ENCODE data around the gene KMT5B.

KMT5B gene

DNA sequence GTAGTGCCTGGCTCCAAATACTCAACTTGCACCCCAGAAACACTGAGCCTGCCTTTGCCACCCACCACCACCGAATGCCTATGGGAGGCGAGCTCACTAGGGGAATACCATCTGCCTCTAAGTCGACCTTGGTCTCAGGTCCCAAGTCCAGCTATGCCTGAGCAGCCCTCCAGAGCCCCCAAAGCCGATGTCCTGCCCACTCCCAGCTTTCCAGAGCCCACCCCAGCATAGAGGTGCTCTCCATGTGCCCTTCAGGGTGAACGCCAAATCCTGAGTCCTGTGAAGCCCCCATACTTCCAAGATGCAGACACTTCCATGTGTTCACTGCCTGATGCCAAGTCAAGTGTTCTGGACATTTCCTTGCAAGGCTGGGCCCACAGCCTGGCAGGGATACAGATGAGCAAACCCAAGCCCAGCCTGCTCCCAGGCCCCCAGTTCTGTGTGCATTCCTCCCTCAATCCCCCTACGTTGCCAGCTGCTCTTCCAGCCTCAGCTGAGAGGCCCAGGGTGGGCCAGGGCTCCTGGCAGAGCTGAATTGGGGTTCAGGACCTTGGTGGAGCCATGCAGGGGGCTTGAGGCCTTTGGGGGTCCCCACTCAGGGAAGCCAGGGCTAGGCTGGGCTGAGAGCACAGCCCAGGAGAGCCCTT is 2.6 kb upstream of the KMT5B start:
- no peak for DNase-seq

- DNase-seq: no peak
Observed at GRCh38 chr11:68215087-68215445, 2.0 kb upstream of the KMT5B start.

DNA sequence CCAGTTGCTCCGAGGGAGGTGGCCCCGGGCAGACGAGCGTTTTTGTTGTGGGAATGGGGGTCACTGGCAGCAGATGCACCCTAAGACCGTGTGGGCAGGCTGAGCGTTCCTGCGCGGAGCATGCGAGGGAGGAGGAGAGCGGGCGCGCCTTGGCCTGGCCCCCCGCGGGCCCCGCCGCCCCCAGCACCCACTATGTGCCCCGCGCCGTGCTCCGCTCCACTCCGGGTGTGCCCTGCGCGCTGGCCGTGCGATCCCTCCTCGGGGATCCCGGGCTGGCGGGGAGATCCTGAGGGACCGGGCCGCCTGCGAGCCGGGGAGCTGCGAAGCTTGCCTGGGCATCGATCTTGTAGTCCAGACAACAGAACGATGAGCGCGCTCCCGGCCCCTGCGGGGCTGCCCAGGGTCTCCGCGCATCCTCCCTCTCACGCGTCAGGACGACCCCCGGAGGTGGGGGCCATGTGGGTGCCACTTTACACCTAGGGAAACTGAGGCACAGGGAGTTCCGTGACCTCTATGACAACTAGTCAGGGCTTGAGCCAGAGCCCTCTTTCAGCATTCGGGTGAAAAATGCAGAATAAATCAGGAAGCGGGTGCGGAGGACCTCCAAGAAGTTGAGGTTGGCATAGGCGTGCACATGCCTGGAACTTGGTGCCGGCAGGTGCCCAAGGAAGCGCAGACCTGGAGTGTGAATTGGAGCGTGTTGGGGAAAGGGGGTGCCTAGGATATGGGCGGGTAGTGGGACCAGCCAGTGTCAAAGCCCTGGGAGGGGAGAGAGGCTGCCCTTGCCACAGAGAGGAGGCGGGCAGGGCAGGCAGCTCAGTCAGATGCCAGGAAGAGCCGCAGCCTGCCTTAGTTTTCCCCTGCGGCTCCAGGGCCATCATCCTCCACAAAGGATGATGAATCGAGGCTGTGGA is 1.3 kb upstream of the KMT5B start:
- DNase-seq: no peak

DNA sequence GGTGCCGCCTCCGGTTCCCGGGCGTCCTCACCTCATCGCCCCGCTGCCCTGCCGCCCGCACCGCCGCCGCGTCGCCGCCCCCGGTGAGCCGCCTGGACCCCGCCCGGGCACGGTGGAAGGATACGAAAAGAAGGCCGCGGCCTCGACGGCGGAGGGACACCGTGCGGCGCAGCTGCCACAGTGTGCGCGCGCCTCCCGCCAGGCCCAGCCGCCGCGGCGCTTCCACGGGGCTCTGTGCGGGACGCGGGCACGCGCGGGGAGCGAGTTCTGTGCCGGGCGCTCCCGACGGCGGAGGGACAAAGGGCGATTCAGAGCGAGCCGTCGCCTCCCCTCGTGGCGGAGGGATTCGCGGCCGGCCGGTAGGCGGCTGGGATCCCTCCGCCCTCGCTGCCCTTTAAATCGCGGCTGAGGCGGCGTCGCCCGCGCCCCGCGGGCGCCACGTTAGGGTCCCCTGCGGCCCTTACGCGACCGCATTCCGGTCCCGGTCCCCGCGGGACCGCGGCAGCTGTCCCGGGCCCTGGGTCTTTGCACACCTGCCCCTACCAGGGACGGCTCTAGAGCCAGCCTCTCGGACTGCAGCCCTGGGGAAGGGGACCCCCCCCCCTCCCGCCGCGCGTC is 568 bp upstream of the KMT5B start:
- DNase-seq: peak; percentile 78

DNA sequence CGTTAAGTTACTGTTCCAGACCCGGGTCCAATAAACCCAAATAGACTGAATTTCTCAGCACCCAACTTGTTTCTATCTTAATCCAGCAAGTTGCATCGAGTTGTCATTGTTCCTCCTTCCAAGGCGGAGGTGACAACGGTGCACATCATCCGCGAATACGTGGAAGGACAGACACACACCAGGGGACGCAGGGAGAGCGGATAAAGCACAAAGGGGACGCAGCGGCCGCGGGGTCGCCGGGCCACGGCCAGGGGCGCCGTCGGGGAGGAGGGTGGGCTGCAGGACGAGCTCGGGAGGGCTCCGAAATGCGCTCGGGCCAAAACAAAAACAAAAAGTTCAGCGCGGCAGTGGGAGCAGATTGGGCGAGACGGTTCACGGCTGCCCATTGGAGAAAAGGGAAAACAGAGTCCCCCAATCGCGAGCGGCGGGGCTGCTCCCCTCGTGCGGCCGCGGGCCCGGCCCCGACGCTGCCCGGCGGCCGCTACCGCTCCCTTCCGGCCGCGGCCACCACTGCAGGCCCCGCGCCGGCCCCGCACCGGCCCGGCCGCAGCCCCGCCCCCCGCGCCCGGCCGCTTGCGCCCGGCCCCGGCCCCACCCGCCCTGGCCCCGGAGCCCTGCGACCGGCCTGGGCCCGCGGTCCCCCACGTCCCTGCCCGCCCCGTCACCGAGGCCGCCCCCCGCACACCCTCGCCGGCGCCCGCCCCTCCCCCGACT is 518 bp downstream of the KMT5B start:
- DNase-seq: peak; percentile 42

- DNase-seq: no peak
Observed at GRCh38 chr11:68211546-68211945, 1.6 kb downstream of the KMT5B start.

- DNase-seq: peak; percentile 53
Observed at GRCh38 chr11:68206211-68206610, 6.9 kb downstream of the KMT5B start.

GRCh38 chr11:68204402-68204801 is 8.7 kb downstream of the KMT5B start:
- DNase-seq: no peak

GRCh38 chr11:68202165-68202564 is 10.9 kb downstream of the KMT5B start:
- no peak for DNase-seq

DNA sequence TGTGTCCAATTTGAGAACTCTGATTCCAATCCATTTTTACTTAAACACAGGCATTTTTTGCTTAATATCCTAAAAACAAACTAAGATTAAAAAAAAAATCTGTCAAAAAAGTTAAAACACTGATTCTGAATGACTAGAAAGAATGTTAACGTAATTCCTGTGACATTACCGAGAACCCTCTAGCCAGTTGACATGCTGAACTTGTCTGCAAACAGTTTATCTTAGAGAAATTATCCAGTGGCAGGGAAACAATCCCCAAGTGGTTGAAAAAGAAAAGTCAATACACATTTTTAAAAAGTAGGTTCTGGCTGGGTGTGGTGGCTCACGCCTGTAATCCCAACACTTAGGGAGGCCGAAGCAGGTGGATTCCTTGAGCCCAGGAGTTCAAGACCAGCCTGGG is 11.6 kb downstream of the KMT5B start:
- DNase-seq: no peak

GRCh38 chr11:68200639-68201038 is 12.5 kb downstream of the KMT5B start:
- DNase-seq: no peak

- DNase-seq: no peak
Observed at GRCh38 chr11:68199295-68199987, 13.7 kb downstream of the KMT5B start.

GRCh38 chr11:68196219-68196618 is 16.9 kb downstream of the KMT5B start:
- no peak for DNase-seq

DNA sequence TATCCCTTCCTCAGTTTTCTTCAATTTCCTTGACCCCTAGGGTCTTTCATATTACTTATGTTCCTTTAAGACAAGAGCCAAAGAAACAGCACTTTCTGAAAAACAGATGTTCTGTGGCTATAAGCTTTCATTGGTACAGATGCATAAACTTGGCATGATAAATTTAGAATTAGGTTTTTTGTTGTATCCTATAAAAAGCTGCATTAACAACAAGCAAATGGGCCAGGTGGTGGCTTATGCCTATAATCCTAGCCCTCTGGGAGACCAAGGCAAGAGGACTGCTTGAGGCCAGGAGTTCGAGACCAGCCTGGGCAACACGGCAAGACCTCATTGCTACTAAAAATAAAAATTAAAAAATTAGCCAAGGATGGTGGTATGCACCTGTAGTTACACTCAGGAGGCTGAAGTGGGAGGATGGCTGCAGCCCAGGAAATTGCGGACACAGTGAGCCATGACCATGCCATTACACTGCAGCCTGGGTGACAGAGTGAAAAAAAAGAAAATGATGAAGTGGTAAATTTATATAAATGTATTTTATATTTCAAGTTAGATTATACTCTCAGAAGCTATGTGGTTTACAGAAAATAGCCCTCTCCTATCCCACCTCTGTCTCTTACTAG is 18.3 kb downstream of the KMT5B start:
- no peak for DNase-seq

- no peak for DNase-seq
Observed at GRCh38 chr11:68193018-68193417, 20.1 kb downstream of the KMT5B start.

DNA sequence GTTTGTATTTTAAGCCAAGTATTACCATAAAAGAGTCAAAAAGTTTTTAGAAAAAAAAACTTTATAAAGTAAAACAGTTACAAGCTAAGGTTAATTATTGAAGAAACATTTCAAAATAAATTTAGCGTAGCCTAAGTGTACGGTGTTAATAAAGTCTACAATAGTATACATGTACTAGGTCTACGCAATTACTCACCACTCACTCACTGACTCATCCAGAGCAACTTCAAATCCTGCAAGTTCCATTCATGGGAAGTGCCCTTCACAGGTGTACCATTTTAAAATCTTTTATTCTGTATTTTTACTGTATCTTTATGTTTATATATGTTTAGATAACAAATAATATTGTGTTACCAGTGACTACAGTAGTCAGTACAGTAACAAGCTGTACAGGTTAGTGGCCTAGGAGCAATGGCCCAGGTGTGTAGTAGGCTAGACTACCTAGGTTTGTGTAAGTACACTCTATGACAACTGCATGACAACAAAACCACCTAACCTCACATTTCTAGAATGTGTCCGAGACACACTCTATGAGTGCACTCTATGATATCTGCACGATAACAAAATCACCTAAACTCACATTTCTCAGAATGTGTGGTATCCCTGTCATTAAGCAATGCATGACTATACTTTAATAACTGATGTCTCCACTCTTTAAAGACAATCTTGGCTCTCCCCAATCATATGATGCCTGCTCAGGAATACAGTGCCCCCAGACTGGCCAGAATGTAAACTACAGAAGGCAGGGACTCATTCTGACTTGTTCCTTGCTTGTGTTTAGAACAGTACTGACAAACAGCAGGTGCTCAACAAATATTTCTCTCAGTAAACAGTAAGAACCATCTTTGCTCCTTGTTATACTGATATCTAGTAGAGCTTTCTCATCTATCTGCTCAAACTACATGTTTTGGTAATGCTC is 21.2 kb downstream of the KMT5B start:
- DNase-seq: peak; percentile 21

- no peak for DNase-seq
Observed at GRCh38 chr11:68189888-68190287, 23.2 kb downstream of the KMT5B start.

DNA sequence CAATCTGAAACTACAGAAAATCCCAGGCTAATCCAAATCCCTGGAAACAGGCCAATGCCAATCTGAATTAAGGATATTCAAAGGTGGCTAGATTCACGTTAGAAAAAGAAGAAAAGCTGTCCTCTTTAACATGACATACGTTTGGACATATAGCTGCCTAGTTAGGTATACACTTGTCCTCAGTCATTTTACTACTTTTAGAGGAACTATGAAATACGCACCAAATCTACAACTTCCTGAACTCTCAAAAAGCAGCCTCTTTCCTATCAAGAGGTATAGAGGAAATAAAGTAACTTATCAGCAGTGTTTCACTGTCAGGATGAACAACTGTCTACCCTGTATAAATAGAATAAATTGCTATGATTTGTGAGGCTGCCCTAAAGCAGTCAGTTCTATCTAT is 24.0 kb downstream of the KMT5B start:
- DNase-seq: no peak

DNA sequence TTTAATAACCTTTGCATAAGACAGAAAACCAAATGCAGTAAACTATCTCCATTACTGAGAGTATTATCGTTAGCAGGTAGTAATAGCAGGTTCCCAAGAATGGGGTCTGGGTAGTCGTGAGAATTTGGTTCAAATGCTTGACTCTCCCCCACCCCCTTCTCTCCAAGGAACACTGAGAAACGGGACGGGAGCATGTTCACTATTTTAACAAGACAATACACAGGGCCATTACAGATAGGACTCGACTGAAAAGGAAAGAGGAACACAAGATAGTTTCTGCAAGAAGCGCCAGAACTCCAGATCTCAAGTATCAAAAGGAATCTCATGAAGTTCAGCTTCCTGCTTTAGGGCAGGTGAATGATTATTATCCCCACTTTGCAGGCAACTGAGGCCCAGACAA is 27.0 kb downstream of the KMT5B start:
- no peak for DNase-seq

DNA sequence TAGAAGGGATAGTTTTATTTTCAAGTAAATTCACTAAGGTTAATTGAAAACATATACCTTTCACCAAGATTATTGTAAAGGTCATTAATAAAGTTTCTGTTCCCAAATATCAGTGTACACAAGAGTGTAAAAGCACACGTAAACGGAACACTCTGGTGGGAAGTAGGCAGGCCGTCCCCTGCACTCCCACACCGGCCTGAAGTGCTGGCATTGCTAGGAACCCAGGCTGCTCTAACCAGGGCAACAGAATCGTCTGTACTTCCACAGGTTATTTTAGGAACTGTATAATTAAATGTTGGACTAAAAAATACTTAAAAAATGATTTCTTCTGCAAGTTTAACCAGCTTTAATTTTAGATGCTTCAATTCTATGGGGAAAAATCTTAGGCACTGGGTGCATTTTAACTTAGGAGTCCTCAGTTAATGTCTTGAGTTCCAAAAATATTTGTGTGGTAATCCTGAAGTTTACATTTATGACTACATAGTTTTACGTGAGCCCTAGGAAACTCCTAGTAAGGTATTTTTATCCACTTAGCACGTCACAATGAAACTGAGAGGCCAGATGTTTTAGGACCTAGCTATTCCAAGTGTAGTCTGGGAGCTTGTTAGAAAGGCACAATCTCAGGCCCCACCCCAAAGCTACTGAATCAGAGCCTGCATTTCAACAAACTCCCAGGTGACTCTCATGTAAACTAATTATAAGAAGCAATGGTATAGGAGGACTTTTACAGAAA is 31.2 kb downstream of the KMT5B start:
- DNase-seq: no peak
